ENCODE measurements around the gene DDX27.

GRCh38 chr20:49270736-49271135 lies 51.5 kb downstream of the DDX27 start:
- TF ChIP-seq CTCF (IDR thresholded peaks at IDR 0.05) (no peak), POLR2A (IDR thresholded peaks at IDR 0.05) (no peak)

Data from ovary (tissue), 3 donors.